IgD-negative memory B cell (primary cell): ENCODE results near the gene MAGEC3. TPM values are rescaled to one million over a fixed set of nuclear protein-coding genes. Genes with fewer than 3 reads are reported as not detected.
"Not testable (repeated sequence)": the region's sequence is repeated elsewhere in the genome, so short reads cannot be mapped to it uniquely, and the experiment has no call there.

ENCODE experiments used
- H3K27ac Mint-ChIP-seq, 3 donors: one replicate each; pipeline ENCODE4 v1.8.0; 2020 to 2022; ENCODE audit warnings: mild to moderate bottlenecking in 3 of 3, mixed read lengths in 3 of 3, moderate library complexity in 1 of 3
- H3K27me3 Mint-ChIP-seq: one replicate; pipeline ENCODE4 v1.8.0; 2021; ENCODE audit warnings: mixed read lengths
- H3K36me3 Mint-ChIP-seq: one replicate; pipeline ENCODE4 v1.8.0; 2020; ENCODE audit warnings: mild to moderate bottlenecking, mixed read lengths
- H3K4me1 Mint-ChIP-seq, 3 donors: one replicate each; pipeline ENCODE4 v1.8.0; 2020 to 2022; ENCODE audit warnings: mixed read lengths in 3 of 3, mild to moderate bottlenecking in 1 of 3
- H3K4me3 Mint-ChIP-seq, 4 donors: one replicate each; pipeline ENCODE4 v1.8.0; 2020 to 2022; ENCODE audit warnings: mild to moderate bottlenecking in 4 of 4, mixed read lengths in 4 of 4, moderate library complexity in 3 of 4
- H3K9me3 Mint-ChIP-seq, 3 donors: one replicate each; pipeline ENCODE4 v1.8.0; 2020 to 2021; ENCODE audit warnings: mixed read lengths in 3 of 3, mild to moderate bottlenecking in 1 of 3
- polyA plus RNA-seq: library from polyadenylated mRNA; unstranded; fragments of 300-500 nt; fragmentation: Illumina TruSeq; gene quantifications from one replicate; pipeline ENCODE4 v1.2.3, GENCODE V29; 2021

The MAGEC3 gene
- polyA plus RNA-seq = not detected

- H3K27ac Mint-ChIP-seq = peak within 1 kb of the TSS in 1 of 3 donors; percentile 69
- peaks cover 0 to 10% (median 5%) of the 10 kb centered on the region in 3 donors for H3K9me3 Mint-ChIP-seq
- H3K4me1 Mint-ChIP-seq = no peaks in the 10 kb centered on the region
- H3K27me3 Mint-ChIP-seq = no peaks in the 10 kb centered on the region
- H3K4me3 Mint-ChIP-seq = no peak within 1 kb of the TSS
- peaks cover 1% of the 10 kb centered on the region for H3K36me3 Mint-ChIP-seq
These were observed at the start of gene MAGEC3 for GRCh38 chrX:141838016-141838415. TSS of gene MAGEC3 (plus strand) at chrX:141838316. CDS start at chrX:141838316, 0 bp downstream.

GRCh38 chrX:141791856-141792255 lies 46.3 kb upstream of the MAGEC3 start:
- H3K27ac Mint-ChIP-seq = no peak overlapping the region
- H3K27me3 Mint-ChIP-seq = no peaks in the 10 kb centered on the region
- H3K36me3 Mint-ChIP-seq = no peaks in the 10 kb centered on the region
- H3K4me1 Mint-ChIP-seq = no peaks in the 10 kb centered on the region
- no peak overlapping the region for H3K4me3 Mint-ChIP-seq
- H3K9me3 Mint-ChIP-seq = peaks cover 0 to 5% (median 0%) of the 10 kb centered on the region in 3 donors

GRCh38 chrX:141811438-141811837 lies 26.7 kb upstream of the MAGEC3 start:
- no peak overlapping the region for H3K4me3 Mint-ChIP-seq
- no peaks in the 10 kb centered on the region for H3K27me3 Mint-ChIP-seq

DNA sequence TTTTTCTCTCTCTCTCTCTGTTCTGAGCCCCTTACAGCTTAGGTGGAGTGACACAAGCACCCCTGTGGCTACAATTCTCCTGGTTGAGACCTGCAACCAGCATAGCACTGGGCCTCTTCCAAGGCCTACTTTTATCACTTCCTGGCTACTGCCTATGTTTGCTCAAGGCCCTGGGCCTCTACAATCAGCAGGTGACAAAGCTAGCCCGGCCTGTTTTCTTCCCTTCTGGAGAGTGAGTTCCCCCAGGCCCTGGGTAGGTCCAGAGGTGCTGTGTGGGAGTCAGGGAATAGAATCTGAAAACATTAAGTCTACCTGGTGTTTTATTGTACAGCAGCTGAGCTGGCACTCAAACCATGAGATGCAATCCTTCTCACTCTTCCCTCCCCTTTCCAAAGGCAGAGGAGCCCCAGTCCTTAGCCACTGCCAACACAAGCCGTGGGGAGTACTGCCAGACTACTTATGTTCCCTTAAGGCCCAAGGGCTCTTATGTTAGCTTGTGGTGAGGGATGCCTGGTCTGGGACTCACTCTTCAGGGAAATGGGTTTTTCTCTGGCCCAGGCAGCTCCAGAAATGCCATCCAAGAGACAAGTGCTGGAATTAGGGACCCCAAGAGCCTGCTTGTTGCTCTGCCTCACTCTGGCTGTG lies 23.8 kb upstream of the MAGEC3 start:
- H3K36me3 Mint-ChIP-seq = no peaks in the 10 kb centered on the region
- no peak overlapping the region for H3K27ac Mint-ChIP-seq
- peaks cover 0 to 2% (median 0%) of the 10 kb centered on the region in 3 donors for H3K4me1 Mint-ChIP-seq
- H3K4me3 Mint-ChIP-seq = no peak overlapping the region
- H3K9me3 Mint-ChIP-seq = peaks cover 0 to 3% (median 3%) of the 10 kb centered on the region in 3 donors
- no peaks in the 10 kb centered on the region for H3K27me3 Mint-ChIP-seq

More at GRCh38 chrX:141811438-141811837, 26.7 kb upstream of the MAGEC3 start:
- H3K9me3 Mint-ChIP-seq = peaks cover 0 to 3% (median 3%) of the 10 kb centered on the region in 3 donors
- H3K4me1 Mint-ChIP-seq = peaks cover 0 to 2% (median 0%) of the 10 kb centered on the region in 3 donors
- no peak overlapping the region for H3K27ac Mint-ChIP-seq
- H3K36me3 Mint-ChIP-seq = no peaks in the 10 kb centered on the region

GRCh38 chrX:141815904-141816303 lies 22.2 kb upstream of the MAGEC3 start:
- Mint-ChIP-seq H3K4me3 (no peak overlapping the region), H3K27ac (no peak overlapping the region), H3K9me3 (peaks cover 0 to 5% (median 3%) of the 10 kb centered on the region in 3 donors), H3K4me1 (peaks cover 0 to 2% (median 0%) of the 10 kb centered on the region in 3 donors), H3K36me3 (no peaks in the 10 kb centered on the region), H3K27me3 (no peaks in the 10 kb centered on the region)

DNA sequence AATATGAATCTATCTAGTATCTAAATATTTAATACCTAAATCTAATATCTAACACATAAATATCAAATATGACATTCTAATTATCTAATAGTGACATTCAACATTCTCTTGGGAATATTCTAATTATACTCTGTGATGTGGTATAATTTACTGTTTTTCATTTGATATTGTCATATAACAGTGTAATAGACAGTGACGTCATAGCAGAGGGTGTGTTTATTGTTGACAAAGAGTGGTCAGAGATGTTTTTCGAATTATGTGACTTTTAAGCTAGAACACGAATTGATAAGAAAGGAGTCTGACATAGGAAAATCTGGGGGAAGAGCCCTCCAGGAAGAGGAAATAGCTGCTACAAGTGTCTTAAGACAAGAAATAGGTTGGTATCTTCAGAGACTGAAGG lies 5.9 kb upstream of the MAGEC3 start:
- Mint-ChIP-seq H3K36me3 (peaks cover 1% of the 10 kb centered on the region), H3K27ac (no peak overlapping the region), H3K4me1 (peaks cover 0 to 2% (median 0%) of the 10 kb centered on the region in 3 donors), H3K9me3 (no peaks in the 10 kb centered on the region), H3K27me3 (no peaks in the 10 kb centered on the region), H3K4me3 (no peak overlapping the region)

GRCh38 chrX:141839856-141840255 lies 1.7 kb downstream of the MAGEC3 start:
- no peak overlapping the region for H3K4me3 Mint-ChIP-seq
- H3K36me3 Mint-ChIP-seq = no peaks in the 10 kb centered on the region
- no peaks in the 10 kb centered on the region for H3K27me3 Mint-ChIP-seq
- H3K4me1 Mint-ChIP-seq = no peaks in the 10 kb centered on the region
- no peak overlapping the region for H3K27ac Mint-ChIP-seq
- peaks cover 1 to 10% (median 5%) of the 10 kb centered on the region in 3 donors for H3K9me3 Mint-ChIP-seq

DNA sequence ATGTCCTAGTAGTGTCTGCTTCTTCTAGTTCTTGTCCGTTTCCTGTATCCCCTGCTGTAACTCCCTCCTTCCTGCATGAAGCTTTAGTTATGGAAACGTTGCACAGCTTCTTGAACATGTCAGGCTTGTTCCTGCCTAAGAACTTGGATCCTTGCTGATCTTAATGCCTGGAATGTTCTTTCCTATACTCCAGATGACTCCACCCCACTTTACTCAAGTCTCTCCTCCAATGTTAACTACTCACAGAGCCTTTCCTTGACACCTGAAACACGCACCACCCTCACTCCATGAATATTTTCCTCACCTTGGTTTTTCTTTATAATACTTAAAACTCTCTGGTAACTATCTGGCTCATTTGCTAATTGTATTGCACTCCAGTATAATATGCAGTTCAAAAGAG lies 19.4 kb downstream of the MAGEC3 start:
- no peak overlapping the region for H3K4me3 Mint-ChIP-seq
- no peaks in the 10 kb centered on the region for H3K4me1 Mint-ChIP-seq
- H3K36me3 Mint-ChIP-seq = no peaks in the 10 kb centered on the region
- no peak overlapping the region for H3K27ac Mint-ChIP-seq
- H3K27me3 Mint-ChIP-seq = no peaks in the 10 kb centered on the region
- H3K9me3 Mint-ChIP-seq = peaks cover 4 to 5% (median 4%) of the 10 kb centered on the region in 3 donors

DNA sequence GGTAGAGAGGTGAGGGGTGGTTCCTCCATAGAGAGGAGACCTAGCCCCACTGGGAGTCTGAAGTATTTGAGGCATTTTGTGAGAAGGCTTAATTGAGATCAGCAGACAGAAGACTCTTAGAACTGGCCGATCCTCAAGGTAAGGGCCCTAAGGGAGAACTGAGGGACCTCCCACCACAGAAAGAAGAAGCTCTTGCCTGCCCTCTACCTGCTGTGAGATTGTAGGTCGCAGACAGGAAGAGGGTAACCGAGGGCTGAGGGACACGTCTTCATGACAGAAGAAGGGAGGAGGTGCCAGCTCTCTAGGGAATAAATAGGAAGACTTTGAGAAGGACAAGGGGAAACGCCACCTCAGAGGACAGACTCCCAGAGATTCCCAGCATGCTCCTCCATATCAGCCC lies 41.5 kb downstream of the MAGEC3 start:
- Mint-ChIP-seq H3K27me3 (no peaks in the 10 kb centered on the region), H3K4me1 (peaks cover 0 to 2% (median 0%) of the 10 kb centered on the region in 3 donors), H3K27ac (no peak overlapping the region), H3K9me3 (peaks cover 0 to 8% (median 0%) of the 10 kb centered on the region in 3 donors), H3K4me3 (no peak overlapping the region), H3K36me3 (no peaks in the 10 kb centered on the region)

DNA sequence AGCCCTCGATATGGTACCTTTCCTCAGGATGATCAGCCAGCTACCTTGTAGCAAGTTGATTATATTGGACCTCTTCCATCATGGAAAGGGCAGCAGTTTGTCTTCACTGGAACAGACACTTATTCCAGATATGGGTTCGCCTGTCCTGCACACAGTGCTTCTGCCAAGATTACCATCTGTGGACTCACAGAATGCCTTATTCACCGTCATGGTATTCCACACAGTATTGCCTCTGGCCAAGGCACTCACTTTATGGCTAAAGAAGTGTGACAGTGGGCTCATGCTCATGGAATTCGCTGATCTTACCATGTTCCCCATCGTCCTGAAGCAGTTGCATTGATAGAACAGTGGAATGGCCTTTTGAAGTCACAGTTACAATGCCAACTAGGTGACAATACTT lies 50.7 kb downstream of the MAGEC3 start:
- H3K27me3 Mint-ChIP-seq, H3K4me3 Mint-ChIP-seq, H3K27ac Mint-ChIP-seq, H3K36me3 Mint-ChIP-seq, H3K4me1 Mint-ChIP-seq, H3K9me3 Mint-ChIP-seq: not testable (repeated sequence)

DNA sequence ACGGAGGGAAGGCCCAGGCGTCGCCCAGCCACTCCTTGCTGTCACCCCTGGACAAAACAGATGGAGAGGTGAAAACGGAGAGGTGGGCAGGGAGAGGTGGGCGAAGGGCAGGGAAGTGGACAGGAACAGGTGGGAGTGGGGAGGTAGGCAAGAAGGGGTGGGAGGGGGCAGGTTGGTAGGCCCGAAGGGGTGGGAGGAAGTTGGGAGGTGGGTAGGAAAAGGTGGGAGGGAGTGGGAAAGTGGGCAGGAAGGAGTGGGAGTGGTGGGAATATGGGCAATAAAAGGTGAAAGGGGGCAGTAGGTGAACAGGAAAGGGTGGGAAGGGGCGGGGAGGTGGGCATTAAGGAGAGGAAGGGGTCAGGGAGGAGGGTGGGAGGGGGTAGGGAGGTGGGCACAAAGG lies 56.6 kb downstream of the MAGEC3 start:
- no peak overlapping the region for H3K27ac Mint-ChIP-seq
- H3K4me1 Mint-ChIP-seq = no peaks in the 10 kb centered on the region
- no peaks in the 10 kb centered on the region for H3K9me3 Mint-ChIP-seq
- H3K4me3 Mint-ChIP-seq = no peak overlapping the region
- H3K27me3 Mint-ChIP-seq = no peaks in the 10 kb centered on the region
- no peaks in the 10 kb centered on the region for H3K36me3 Mint-ChIP-seq

- Mint-ChIP-seq H3K36me3 (no peaks in the 10 kb centered on the region), H3K4me3 (no peak overlapping the region), H3K9me3 (peaks cover 0 to 4% (median 0%) of the 10 kb centered on the region in 3 donors), H3K27me3 (no peaks in the 10 kb centered on the region), H3K4me1 (no peaks in the 10 kb centered on the region), H3K27ac (no peak overlapping the region)
These were observed 59.6 kb downstream of the MAGEC3 start for GRCh38 chrX:141897690-141898089.

DNA sequence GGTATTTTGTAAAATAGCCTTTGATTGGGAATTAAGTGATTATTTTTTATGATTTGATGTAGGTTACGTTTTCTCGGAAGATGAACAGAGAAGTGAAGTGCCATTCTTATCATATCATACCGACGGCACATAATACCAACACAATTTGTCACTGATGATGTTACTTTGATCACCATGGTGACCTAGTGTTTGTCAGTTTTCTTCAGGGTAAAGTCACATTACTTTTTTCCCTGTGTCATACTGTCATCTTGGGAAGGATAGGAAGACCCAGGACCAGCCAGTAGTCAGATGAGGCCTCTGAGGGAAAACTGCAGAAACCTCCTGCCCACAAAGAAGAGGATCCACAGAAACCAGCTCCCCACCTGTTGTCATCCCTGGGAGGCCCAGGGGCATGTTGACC lies 64.2 kb downstream of the MAGEC3 start:
- Mint-ChIP-seq H3K36me3 (no peaks in the 10 kb centered on the region), H3K27me3 (no peaks in the 10 kb centered on the region), H3K4me3 (no peak overlapping the region), H3K4me1 (no peaks in the 10 kb centered on the region), H3K27ac (no peak overlapping the region), H3K9me3 (peaks cover 0 to 9% (median 4%) of the 10 kb centered on the region in 3 donors)

- Mint-ChIP-seq H3K27ac (no peak within 1 kb of the TSS), H3K4me1 (no peaks in the 10 kb centered on the region), H3K27me3 (no peaks in the 10 kb centered on the region), H3K9me3 (peaks cover 0 to 12% (median 4%) of the 10 kb centered on the region in 3 donors), H3K36me3 (no peaks in the 10 kb centered on the region), H3K4me3 (no peak within 1 kb of the TSS)
These were observed 65.5 kb downstream of the MAGEC3 start, which contains the start of gene MAGEC1 for GRCh38 chrX:141903400-141904155. TSS of gene MAGEC1 (plus strand) at chrX:141903894. CDS start at chrX:141905073, 1,179 bp downstream.

DNA sequence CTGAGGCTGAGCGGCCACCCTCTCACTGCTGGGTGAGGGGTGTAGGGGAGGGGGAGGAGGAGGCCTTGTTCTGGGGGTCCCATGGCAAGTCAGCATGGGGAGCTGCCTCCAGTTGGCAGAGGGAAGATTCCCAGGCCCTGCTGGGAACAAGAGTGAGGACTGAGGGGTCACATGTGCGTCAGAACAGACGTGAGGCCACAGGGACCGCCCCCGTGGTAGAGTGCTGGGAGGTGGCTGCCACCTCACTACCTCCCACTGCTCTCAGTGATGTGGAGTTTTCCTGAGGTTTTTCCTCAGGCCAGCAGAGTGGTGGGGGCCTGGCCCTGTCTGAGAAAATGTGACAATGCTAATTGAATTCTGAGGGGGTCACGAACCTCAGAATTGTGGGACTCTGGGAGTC lies 66.1 kb downstream of the MAGEC3 start:
- Mint-ChIP-seq H3K27ac (no peak overlapping the region), H3K4me1 (no peaks in the 10 kb centered on the region), H3K9me3 (peaks cover 0 to 12% (median 4%) of the 10 kb centered on the region in 3 donors), H3K27me3 (no peaks in the 10 kb centered on the region), H3K36me3 (no peaks in the 10 kb centered on the region), H3K4me3 (no peak overlapping the region)
